GM23338 (cell line): ENCODE measurements around the gene TCP11L2.
"Not testable (repeated sequence)": the region's sequence is repeated elsewhere in the genome, so short reads cannot be mapped to it uniquely, and the experiment has no call there.

Experiments
- CREB1 ChIP-seq: fragments of 250-450 bp; sonication (Bioruptor Pico); IDR thresholded peaks from 2 replicates; pipeline ENCODE4 v1.5.0; 2020; ENCODE audit warnings: low read depth, mild to moderate bottlenecking, moderate library complexity
- EZH2phosphoT487 ChIP-seq: fragments of 200-600 bp; sonication (generic); IDR thresholded peaks from one replicate; pipeline ENCODE4 v1.8.1; 2018; ENCODE audit warnings: antibody characterized with exemption; ENCODE audit not compliant: unreplicated experiment
- TF ChIP-seq, protein P1 (sequence below), 2 experiments: fragments of 200-600 bp in 1 of 2; sonication (generic) in 1 of 2; conservative IDR thresholded peaks; 2 replicates each; pipeline versions ENCODE4 v1.5.1 to v1.6.1; 2016 to 2017; ENCODE audit warnings: antibody characterized with exemption in 2 of 2, low read depth in 2 of 2, mild to moderate bottlenecking in 2 of 2, moderate library complexity in 1 of 2
- TF ChIP-seq, protein P2 (sequence below): IDR thresholded peaks from one replicate; pipeline ENCODE4 v1.6.1; 2018; ENCODE audit warnings: antibody characterized with exemption; ENCODE audit not compliant: unreplicated experiment

DNA sequence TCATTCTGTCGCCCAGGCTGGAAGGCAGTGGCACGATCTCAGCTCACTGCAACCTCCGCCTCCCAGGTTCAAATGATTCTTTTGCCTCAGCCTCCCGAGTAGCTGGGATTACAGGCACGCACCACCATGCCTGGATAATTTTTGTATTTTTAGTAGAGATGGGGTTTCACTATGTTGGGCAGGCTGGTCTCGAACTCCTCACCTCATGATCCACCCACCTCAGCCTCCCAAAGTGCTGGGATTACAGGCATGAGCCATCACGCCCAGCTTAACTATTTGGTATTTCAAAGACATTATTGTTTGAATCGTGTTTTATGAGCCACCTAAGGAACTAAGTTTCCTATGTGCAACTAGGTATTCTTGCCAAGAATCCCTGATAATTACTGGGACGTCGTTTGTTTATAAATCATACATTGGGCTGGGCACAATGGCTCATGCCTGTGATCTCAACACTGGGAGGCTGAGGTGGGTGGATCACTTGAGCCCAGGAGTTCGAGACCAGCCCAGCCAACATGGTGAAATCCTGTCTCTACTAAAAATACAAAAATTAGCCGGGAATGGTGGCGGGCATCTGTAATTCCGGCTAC lies 15.9 kb upstream of the TCP11L2 start:
- not testable (repeated sequence) for TF ChIP-seq EZH2phosphoT487; CREB1 (CRISPR knock-in tag)
- TF ChIP-seq, protein P1, sequence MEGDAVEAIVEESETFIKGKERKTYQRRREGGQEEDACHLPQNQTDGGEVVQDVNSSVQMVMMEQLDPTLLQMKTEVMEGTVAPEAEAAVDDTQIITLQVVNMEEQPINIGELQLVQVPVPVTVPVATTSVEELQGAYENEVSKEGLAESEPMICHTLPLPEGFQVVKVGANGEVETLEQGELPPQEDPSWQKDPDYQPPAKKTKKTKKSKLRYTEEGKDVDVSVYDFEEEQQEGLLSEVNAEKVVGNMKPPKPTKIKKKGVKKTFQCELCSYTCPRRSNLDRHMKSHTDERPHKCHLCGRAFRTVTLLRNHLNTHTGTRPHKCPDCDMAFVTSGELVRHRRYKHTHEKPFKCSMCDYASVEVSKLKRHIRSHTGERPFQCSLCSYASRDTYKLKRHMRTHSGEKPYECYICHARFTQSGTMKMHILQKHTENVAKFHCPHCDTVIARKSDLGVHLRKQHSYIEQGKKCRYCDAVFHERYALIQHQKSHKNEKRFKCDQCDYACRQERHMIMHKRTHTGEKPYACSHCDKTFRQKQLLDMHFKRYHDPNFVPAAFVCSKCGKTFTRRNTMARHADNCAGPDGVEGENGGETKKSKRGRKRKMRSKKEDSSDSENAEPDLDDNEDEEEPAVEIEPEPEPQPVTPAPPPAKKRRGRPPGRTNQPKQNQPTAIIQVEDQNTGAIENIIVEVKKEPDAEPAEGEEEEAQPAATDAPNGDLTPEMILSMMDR (conservative IDR thresholded peaks at IDR 0.05; ENCODE audit: low read depth in 2 of 2), result not testable (repeated sequence)
- TF ChIP-seq, protein P2, sequence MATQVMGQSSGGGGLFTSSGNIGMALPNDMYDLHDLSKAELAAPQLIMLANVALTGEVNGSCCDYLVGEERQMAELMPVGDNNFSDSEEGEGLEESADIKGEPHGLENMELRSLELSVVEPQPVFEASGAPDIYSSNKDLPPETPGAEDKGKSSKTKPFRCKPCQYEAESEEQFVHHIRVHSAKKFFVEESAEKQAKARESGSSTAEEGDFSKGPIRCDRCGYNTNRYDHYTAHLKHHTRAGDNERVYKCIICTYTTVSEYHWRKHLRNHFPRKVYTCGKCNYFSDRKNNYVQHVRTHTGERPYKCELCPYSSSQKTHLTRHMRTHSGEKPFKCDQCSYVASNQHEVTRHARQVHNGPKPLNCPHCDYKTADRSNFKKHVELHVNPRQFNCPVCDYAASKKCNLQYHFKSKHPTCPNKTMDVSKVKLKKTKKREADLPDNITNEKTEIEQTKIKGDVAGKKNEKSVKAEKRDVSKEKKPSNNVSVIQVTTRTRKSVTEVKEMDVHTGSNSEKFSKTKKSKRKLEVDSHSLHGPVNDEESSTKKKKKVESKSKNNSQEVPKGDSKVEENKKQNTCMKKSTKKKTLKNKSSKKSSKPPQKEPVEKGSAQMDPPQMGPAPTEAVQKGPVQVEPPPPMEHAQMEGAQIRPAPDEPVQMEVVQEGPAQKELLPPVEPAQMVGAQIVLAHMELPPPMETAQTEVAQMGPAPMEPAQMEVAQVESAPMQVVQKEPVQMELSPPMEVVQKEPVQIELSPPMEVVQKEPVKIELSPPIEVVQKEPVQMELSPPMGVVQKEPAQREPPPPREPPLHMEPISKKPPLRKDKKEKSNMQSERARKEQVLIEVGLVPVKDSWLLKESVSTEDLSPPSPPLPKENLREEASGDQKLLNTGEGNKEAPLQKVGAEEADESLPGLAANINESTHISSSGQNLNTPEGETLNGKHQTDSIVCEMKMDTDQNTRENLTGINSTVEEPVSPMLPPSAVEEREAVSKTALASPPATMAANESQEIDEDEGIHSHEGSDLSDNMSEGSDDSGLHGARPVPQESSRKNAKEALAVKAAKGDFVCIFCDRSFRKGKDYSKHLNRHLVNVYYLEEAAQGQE, result not testable (repeated sequence)
